AML-193 (cell line): ENCODE measurements around the gene CYBC1.
A peak's percentile ranks its signal among the peaks of the same experiment; 100 is the strongest.
"Not testable (repeated sequence)": the region's sequence is repeated elsewhere in the genome, so short reads cannot be mapped to it uniquely, and the experiment has no call there.

ENCODE experiments used
- DNase-seq, 2 experiments: peaks; one replicate each; lab custom pipeline; 2025; lab: John Stamatoyannopoulos, UW

Gene CYBC1

DNA sequence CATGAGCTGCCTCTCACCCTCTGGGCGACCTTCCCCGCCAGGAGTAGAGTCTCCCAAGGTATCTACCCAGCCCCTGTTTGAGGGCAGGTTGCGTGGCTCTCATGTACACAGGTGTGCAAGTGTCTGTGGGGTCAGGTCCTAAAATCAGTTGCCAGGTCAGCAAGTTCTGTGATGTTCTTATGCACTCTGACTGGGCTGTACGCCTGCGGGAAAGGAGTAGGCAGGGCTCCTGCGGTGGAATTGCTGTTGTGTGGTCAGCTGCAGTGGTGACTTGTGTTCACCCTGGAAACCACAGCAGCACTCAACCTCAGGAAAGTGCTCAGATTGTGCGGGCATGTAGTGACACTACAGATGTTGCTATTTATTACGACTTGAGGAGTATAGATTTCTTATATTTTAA, 27.4 kb upstream of the CYBC1 start:
- no peak for DNase-seq

DNA sequence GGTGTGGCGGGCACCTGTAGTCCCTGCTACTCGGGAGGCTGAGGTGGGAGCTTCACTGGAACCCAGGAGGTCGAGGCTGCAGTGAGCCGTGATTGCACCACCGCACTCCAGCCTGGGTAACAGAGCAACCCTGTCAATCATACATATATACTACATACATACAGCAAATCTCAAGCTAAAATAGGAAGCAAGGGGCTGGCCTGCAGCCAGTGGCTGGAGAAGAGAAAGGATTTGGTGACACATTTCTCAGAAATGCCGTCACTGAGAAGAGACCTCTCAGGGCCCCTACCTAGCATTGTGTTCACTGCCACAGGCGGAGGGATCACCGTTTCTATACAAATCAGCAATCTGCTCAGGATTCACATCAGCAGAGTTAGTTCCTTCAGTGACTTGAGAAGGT, 24.9 kb upstream of the CYBC1 start:
- no peak for DNase-seq

DNA sequence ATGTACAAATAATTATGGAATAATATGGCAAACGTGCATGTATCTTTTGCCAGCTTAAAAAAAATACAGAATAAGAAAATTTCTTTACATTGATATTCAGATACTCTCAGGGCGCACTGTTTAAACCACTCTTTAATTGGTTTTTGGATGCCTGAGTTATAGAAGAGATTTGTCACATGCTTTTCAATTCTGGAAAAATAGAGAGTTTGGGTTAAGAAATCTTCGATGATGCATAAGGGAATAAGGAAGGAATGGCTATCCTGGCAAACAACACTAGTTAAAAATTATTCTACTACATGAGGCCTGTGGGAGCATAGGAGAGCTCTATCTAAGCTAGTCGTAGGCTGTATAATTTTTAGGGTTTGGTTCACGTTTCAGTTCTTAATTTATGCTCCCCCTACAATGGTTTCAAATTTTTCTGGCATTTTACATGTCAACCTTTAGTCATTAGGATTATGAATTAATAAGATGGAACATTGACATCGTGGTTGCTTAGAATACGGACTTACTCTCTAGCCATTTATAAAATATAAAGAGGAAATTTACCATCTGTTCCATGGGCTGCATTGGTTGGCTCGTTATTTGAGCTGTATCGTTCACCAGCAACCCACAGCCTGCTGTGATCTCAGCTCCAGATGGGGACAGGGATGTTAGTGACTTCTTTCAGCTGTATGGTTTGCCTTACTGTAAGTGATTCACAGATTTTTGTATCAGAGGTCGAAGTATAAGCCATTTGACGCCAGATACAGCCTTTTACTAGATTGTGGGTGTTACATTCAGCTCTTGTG, 23.9 kb upstream of the CYBC1 start:
- no peak for DNase-seq

DNA sequence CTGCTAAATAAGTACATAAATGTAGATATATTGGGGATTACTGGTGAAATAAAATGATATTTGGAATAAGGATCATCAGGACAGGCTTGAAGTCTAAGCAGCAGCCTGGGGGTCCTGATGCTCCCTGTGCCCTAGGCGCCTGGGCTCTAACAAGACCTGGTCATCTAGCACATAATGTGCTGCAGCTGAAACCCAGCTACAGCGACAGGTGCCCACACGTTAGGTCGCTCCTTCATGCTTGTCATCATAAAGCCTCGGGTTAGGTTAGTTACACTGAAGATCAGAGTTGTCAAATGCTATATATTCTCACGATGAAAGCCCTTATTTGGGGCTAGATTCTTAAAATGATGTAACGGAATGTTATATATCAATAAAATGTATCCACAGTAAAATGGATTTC, 19.5 kb upstream of the CYBC1 start:
- DNase-seq = no peak

DNA sequence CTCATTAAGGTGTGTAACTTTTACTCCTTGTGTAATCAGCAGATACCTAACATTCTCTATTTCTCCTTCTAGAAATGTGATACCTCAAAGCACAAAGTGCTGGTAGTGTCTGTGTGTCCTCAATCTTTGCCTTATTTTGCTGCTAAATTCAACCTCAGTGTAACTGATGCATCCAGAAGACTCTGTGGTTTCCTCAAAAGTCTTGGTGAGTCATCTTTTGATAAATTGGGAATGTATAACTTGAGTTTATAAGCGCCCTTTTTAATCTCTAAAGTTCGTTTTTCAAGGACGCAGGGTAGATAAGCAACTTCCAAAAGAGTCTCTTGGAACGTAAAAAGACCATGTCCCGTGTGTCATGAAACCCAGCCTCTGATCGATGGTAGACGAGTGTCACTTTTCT, 18.1 kb upstream of the CYBC1 start:
- no peak for DNase-seq

DNA sequence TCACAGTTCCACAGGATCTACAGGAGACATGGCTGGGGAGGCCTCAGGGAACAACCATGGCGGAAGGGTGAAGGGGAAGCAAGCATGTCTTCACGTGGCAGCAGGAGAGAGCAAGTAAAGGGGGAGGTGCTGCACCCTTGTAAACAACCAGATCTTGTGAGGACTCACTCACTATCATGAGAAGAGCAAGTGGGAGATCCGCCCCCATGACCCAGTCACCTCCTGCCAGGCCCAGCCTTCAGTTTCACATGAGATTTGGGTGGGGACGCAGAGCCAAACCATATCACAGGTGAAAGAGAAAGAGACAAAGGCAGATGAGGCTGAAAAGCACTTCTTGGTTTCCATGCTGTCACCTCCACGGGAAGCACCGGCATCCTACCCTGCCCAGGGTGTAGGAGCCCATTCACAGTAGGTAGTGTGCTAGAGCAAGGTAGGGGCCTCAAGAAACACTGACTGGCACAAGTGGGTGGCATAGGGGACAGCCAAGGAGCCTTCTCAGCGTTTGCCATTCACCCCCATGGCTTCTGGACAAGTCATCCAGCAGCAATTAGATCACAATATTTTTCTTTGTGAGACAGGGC, 14.6 kb upstream of the CYBC1 start:
- DNase-seq = no peak

DNA sequence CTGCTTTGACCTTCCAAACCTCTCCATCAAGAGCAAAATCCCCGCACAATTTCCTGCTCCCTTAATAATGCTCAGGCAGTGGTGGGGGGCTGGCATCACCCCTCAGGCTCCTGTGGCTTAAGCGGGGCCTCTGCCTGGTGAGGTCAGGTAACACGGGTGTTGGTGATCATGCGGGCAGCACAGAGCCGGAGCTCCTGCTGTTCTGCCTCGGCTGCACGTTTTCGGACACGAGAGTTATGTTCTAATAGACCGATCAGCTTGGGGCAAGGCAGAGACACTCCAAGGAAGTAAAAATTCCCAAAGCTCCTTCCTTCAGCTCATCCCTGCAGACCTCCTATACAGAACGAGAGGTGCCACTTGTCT, 14.0 kb upstream of the CYBC1 start:
- no peak for DNase-seq

DNA sequence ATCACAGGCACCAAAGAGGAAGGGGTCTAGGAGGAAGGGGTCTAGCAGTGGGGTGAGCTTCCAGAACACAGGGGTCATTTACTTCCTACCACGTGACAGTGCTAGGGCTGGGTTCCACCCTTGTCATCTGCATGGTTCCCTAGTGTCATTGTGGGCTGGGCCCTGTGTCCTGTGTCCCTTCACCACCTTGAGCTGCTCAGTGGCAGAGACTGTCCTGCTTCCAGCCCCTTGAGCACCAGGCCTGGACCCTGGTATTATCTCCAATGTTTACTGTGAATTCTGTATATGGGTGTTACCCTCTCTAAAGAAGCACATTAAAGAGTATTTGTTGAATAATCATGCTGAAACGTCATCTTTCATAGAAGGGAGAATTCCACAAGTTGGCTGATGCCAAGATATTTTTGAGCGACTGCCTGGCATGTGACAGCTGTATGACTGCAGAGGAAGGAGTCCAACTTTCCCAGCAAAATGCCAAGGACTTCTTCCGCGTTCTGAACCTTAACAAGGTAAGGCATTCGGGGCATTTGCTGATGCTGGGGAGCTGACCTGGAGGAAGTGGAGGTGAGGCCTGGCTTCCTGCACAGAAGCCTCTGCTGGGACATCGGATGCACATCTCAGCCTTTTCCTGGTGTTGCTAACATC, 13.5 kb upstream of the CYBC1 start:
- DNase-seq = no peak

DNA sequence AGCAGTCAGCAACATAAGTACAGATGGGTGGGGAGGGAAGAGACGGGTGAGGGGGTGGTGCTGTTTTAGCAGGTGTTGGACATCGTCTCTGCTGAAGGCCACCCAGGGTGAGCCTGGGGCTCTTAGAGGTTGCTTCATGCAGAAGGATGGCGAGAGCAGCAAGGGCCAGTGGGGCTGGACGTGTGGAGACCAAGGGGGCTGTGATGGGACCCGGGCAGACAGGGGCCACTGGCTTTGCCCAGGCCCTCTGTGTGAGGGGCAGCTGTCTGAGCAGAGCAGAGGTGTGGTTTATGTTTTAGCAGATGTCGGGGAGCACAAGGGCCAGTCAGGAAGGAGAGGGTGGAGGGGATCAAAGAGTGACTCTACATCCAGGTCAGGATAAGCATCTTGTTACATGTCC, 12.8 kb upstream of the CYBC1 start:
- no peak for DNase-seq

DNA sequence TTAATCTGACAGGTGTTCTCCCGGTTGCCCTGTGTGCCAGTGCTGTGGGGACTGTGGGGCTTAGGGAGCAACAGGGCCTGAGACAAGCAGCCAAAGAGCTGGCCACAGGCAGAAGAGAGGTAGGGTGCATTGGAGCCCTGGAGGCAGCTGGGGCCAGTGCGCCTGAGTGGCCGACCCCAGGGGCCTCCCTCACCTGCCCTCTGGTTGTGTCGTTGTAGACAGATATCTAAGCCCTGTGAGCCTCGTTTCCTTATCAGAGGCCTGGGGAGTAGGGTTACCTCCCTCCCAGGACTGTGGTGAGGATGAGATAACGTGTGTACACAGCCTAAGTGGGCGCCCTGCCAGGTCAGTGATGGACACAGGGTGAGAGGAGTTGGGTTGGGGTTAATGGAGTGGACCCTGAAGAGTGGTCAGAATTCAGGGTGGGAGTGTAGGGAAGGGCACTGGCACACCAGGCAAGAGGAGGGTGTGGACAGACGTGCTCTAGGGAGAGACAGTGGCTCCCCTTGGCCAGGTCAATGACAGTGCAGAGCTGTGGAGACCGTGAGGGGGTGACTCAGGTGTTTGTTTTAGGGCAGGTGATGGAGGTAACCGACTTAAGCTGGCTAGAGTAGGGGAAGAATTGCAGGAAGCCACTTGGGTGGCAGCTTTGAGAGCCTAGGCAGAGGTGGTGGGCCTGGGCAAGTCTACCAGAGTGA, 11.4 kb upstream of the CYBC1 start:
- no peak for DNase-seq

DNA sequence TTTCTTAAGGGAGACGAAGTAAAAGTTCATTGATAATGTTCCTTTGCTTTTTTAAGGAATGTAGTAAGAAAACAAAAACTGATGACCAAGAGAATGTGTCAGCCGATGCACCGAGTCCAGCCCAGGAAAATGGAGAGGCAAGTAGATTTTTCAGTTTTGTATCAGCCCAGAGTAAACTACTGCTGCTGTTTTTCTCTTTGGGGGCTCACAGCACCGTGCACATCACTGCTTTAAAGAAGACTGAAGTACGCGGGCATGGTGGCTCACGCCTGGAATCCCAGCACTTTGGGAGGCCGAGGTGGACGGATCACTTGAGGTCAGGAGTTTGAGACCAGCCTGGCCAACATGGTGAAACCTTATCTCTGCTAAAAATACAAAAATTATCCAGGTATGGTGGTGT, 9.4 kb upstream of the CYBC1 start:
- DNase-seq = not testable (repeated sequence)

DNA sequence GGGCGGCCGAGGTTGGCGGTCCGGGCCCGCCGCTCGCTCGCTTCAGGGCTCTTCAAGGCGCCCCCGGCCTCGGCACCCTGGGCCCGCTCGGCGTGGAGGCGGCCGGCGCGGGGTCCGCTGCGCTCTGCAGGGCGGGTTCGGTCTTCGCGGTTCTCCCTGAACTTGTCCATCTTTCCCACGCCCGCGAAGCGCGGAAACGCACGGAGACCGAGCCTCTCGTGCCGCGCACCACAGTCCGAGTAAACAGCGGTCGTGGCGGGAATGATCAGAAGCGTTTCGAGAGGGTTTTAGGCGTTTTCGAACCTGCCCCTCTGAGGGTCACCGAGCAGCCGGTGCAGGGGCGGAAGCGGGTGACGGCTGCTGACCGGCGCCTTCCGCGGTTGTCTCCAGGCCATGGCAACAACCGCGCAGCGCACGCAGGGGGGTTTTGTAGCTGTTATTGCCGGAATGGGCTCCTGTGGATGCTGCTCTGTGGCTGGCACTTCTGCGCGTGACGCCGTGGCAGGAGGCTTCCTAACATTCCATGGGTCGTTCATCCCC, 8.4 kb upstream of the CYBC1 start:
- peak; percentile 38 to 45 for DNase-seq

DNA sequence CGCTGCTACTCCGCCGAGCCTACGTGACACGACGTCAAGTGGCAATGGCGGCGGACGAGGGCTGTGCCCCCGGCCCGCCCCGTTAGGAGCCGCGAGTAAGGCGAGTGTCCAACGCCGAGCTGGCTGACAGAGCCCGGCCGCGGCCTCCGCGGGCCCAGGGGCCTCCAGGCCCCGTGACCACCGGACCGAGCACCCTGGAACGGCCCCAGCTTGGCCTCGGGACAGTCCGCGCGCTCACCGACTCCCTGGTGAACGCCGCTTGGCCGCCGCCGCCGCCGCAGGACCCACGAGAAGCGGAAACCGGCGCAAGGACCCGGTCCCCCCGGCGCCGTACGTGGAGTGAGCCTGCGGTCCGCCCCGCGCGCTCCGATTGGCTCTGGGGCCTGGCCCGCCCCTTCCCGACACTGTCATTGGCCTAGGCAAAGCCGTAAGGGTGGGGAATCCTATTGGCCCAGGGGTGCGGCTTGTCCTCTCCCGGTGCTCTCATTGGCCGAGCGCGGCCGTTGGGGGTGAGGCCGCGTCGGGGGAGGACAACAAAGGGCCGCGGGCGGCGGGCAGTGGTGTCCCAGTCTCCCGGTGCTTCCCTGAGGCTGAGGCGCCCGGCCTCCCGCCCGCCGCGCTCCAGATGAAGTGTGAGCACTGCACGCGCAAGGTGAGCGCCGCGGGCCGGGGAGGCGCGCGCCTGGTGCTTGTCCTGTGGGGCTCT, 7.8 kb upstream of the CYBC1 start, which contains the start of gene NARF:
Gene NARF (plus strand): TSS at position 563 of the 706 bp plus-strand sequence. CDS start 63 bp downstream, at position 626.
- peak; percentile 99 for DNase-seq

DNA sequence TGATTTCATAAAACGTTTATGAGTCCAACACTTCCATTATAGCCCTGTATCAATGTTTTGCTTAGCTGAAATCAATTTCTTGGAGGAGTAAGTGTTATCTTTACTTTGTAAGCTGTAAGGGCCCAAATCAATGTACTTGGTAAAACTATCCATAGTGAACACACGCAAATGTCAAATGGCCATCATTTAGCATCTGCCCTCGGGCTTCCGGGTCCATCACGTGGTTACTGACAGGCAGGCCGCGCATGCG, 7.3 kb upstream of the CYBC1 start:
- peak; percentile 93 to 94 for DNase-seq

DNA sequence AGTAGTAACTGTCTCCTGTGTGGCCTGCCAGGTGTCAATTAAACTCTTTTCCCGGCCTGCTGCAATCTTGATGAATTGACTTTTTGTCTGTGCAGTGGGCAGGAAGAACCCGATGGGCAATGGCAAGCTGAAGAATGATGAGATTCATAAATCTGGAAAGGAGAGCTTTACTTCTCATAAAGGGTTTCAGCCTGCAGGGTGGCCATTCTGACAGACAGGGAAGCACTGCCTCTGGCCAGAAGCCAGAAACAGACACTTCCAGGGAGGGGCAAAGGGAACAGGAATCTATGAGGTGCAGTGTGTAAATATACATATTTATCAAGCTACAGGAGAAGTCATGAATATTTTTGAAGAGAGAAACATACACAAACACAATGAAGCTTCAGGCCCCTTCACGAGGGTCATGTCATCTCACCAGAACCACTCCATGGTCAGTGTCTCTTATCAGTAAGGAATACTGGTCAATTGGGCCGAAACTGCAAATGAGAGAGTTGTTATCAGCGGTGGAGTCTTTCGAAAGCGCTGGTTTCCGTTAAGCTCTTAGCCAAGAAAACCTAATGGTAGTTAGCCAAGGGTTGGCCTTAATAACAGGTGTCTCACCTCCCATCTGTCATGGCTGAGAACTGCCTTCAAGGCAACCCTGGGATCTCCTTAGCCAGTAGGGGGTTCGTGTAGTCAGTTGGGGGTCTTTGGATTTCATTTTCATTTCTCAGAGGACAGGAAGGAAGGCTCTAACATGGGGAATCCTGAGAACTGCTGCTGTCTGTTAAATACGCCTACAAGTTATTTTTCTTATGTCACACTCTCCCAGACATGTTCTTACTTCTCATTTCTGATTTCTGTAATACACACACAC, 6.7 kb upstream of the CYBC1 start:
- DNase-seq = no peak

DNA sequence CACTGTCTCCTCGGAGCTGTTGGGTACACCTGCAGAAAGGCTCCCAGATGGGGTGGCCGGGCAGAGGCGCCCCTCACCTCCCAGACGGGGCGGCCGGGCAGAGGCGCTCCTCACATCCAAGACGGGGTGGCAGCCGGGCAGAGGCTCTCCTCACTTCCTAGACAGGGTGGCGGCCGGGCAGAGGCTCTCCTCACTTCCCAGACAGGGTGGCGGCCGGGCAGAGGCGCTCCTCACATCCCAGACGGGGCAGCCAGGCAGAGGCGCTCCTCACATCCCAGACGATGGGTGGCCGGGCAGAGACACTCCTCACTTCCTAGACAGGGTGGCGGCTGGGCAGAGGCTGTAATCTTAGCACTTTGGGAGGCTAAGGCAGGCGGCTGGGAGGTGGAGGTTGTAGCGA, 3.2 kb upstream of the CYBC1 start:
- not testable (repeated sequence) for DNase-seq

DNA sequence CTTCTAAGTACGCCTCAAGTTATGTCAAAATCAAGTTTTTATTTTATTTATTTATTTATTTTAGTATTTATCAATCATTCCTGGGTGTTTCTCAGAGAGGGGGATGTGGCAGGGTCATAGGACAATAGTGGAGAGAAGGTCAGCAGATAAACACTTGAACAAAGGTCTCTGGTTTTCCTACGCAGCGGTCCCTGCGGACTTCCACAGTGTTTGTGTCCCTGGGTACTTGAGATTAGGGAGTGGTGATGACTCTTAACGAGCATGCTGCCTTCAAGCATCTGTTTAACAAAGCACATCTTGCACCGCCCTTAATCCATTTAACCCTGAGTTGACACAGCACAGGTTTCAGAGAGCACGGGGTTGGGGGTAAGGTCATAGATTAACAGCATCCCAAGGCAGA, 2.6 kb upstream of the CYBC1 start:
- not testable (repeated sequence) for DNase-seq

DNA sequence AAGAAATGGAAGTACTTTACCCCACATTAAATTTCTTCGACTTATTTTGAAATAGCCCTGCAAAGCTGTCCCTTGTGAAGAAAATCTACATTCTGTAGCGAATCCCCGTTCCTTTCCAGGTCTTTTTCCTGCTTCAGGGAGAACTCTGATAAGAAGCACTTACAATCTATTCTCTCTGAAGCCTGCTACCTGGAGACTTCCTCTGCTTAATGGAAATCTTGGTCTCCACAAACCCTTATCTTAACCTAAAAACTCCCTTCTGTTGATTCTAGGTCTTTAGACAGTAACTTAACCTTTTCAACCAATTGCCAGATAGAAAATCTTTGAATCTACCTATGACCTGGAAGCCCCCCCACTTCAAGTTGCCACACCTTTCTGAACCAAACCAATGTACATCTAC, 1.6 kb upstream of the CYBC1 start:
- no peak for DNase-seq

DNA sequence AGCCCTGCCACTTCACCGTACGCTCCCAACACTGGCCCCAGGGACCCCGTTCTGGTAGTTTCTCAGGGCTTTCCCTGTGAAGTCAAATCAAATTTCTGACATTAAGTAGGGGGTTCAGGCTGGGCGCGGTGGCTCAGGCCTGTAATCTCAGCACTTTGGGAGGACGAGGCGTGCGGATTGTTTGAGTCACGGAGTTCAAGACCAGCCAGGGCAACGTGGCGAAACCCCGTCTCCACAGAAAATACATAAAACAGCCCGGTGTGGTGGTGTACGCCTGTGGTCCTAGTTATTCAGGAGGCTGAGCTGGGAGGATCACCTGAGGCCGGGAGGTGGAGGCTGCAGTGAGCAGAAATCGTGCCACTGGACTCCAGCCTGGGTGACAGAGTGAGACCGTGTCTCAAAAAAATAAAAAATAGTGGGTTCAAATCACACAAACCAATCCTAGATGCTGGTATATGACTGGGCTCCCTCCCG, 632 bp downstream of the CYBC1 start:
- DNase-seq = no peak

DNA sequence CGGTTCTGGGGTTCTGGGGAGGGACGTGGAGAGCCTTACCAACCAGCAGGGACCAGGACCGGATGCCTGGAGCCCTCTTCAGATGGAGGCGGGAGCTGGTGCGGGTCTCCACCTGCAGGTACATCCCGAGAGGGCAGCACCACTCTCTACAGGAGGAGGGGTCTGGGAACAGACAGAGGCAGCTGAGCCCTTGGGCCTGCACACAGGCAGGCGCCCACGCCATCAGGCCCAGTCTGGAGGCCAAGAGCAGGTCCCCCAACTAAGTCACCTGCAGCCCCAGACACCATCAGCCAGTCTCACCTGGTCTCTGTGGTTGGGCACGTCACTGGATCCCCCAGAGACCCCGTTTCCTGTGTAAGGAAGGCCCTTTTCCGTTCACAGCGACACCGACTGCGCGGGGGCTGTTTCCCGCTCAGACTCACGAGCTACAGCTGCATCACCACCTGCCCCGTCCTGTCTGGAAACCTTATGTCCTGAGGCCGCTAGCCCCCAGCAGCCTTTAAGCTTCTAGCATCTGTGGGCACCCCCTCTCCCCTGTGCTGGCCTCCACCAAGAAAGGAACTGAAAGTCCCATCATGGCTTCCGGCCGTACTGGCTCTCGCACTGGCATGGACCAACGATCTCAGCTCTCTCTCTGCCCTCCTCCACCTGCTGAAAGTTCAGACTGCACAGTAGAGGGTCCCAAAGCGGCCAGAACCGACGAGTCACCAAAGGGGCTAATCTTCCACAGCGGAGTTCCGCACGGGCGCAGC, 1.2 kb downstream of the CYBC1 start:
- peak in 1 of 2 experiments; percentile 9 for DNase-seq
